ENCODE measurements around the gene MPL.

DNA sequence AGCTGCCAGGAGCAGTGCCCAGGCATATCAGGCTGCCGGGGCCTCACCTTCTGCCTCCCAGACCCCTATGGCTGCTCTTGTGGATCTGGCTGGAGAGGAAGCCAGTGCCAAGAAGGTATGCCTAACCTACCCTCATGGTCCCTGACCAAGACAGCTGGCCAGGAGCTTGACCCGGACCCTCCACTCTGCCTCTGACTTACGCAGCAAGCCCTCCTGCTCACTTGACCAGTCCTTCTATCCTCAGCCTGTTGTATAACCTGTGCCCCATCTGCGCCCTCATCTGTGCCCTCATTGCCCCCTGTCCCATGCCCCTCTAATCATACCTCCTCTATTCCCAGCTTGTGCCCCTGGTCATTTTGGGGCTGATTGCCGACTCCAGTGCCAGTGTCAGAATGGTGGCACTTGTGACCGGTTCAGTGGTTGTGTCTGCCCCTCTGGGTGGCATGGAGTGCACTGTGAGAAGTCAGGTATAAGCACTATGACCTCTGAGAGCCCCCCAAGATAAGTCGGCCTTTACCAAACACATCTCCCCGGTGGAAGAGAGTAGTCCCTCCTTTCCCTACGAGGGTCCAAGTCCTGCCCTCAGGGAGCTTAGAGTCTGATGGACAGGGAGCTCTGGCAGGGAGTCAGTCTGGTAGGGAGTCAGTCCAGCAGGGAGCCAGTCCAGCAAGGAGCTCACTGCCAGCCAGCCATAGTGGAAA lies 30.0 kb upstream of the MPL start:
- TF ChIP-seq POLR2A (IDR thresholded peaks at IDR 0.05; ENCODE audit: low read length) (no peak), GATA1 (IDR thresholded peaks at IDR 0.05; ENCODE audit: low read depth, low read length) (no peak)
